ENCODE measurements around the gene KCNJ13. TPM values are rescaled to one million over a fixed set of nuclear protein-coding genes. Genes with fewer than 3 reads are reported as not detected.

The KCNJ13 gene
- total and polyA plus RNA-seq, 7 donors = 0.03 to 0.92 TPM; not detected in 5

DNA sequence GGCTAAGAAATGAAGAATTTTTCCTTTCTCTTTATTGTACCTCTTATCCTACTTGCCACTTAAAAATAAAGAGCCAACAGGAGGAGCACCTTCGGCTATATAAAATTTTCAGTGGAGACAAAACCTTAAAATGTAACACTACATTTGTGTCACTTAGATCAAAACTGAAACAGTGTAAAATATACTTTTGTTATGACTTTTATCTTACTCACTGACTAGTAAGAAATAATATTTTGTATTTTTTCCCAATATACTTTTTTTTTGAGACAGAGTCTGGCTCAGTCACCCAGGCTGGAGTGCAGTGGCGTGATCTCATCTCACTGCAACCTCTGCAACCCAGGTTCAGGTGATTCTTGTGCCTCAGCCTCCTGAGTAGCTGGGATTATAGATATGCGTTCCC is 28.3 kb downstream of the KCNJ13 start:
- WGBS, 2 donors = 94 to 95% methylated on average over 3 of the region's 3 CpGs
- Histone ChIP-seq H3K4me1 (no peaks in the 10 kb centered on the region), H3K4me3 (no peak overlapping the region), H3K27me3 (no peaks in the 10 kb centered on the region), H3K27ac (no peak overlapping the region), H3K9me3 (no peaks in the 10 kb centered on the region), H3K36me3 (peaks cover 5 to 59% (median 21%) of the 10 kb centered on the region in 4 donors)
- DNase-seq = no peak
- intact Hi-C loops (cut with DNase I) = no loop called here
- TF ChIP-seq POLR2A (IDR thresholded peaks at IDR 0.05) = no peak
- TF ChIP-seq CTCF (IDR thresholded peaks at IDR 0.05) = no peak
- no peak for TF ChIP-seq EP300 (IDR thresholded peaks at IDR 0.05)
- TF ChIP-seq POLR2AphosphoS5 (IDR thresholded peaks at IDR 0.05) = no peak

- no peak for TF ChIP-seq POLR2A (IDR thresholded peaks at IDR 0.05)
- TF ChIP-seq EP300 (IDR thresholded peaks at IDR 0.05) = no peak
- TF ChIP-seq POLR2AphosphoS5 (IDR thresholded peaks at IDR 0.05) = no peak
- no peak for TF ChIP-seq CTCF (IDR thresholded peaks at IDR 0.05)
- no peak for DNase-seq
- intact Hi-C loops (cut with DNase I) = no loop called here
- peaks cover 5 to 29% (median 19%) of the 10 kb centered on the region in 4 donors for H3K36me3 ChIP-seq
- H3K4me1 ChIP-seq = no peaks in the 10 kb centered on the region
- 36 to 59% methylated on average over 1 of the region's 1 CpG for WGBS, 2 donors
- no peaks in the 10 kb centered on the region for H3K9me3 ChIP-seq
- H3K27ac ChIP-seq = no peak overlapping the region
- H3K4me3 ChIP-seq = no peak overlapping the region
- no peaks in the 10 kb centered on the region for H3K27me3 ChIP-seq
These were observed 31.4 kb downstream of the KCNJ13 start for GRCh38 chr2:232744963-232745362.

- no peak overlapping the region for H3K4me3 ChIP-seq
- 33 to 68% methylated on average over 3 of the region's 3 CpGs for WGBS, 2 donors
- no peaks in the 10 kb centered on the region for H3K4me1 ChIP-seq
- TF ChIP-seq CTCF (IDR thresholded peaks at IDR 0.05) (no peak), POLR2AphosphoS5 (IDR thresholded peaks at IDR 0.05) (no peak), POLR2A (IDR thresholded peaks at IDR 0.05) (no peak), EP300 (IDR thresholded peaks at IDR 0.05) (no peak)
- H3K9me3 ChIP-seq = no peaks in the 10 kb centered on the region
- H3K27me3 ChIP-seq = no peaks in the 10 kb centered on the region
- DNase-seq = no peak
- peaks cover 0 to 18% (median 2%) of the 10 kb centered on the region in 4 donors for H3K36me3 ChIP-seq
- H3K27ac ChIP-seq = no peak overlapping the region
- intact Hi-C loops (cut with DNase I) = no loop called here
These were observed 34.4 kb downstream of the KCNJ13 start for GRCh38 chr2:232741972-232742371.

GRCh38 chr2:232741294-232741693 is 35.1 kb downstream of the KCNJ13 start:
- Histone ChIP-seq H3K27ac (no peak overlapping the region), H3K9me3 (no peaks in the 10 kb centered on the region), H3K4me1 (no peaks in the 10 kb centered on the region), H3K27me3 (no peaks in the 10 kb centered on the region), H3K36me3 (peaks cover 0 to 25% (median 2%) of the 10 kb centered on the region in 4 donors), H3K4me3 (no peak overlapping the region)
- TF ChIP-seq POLR2A (IDR thresholded peaks at IDR 0.05) = no peak
- TF ChIP-seq POLR2AphosphoS5 (IDR thresholded peaks at IDR 0.05) = no peak
- no peak for TF ChIP-seq EP300 (IDR thresholded peaks at IDR 0.05)
- TF ChIP-seq CTCF (IDR thresholded peaks at IDR 0.05) = no peak
- WGBS, 2 donors = 76 to 95% methylated on average over 4 of the region's 4 CpGs
- intact Hi-C loops (cut with DNase I) = no loop called here
- no peak for DNase-seq

- DNase-seq = no peak
- TF ChIP-seq POLR2AphosphoS5 (IDR thresholded peaks at IDR 0.05) = no peak
- no peak for TF ChIP-seq EP300 (IDR thresholded peaks at IDR 0.05)
- no peak for TF ChIP-seq POLR2A (IDR thresholded peaks at IDR 0.05)
- TF ChIP-seq CTCF (IDR thresholded peaks at IDR 0.05) = no peak
- Histone ChIP-seq H3K27me3 (no peaks in the 10 kb centered on the region), H3K9me3 (no peaks in the 10 kb centered on the region), H3K4me1 (peaks cover 0 to 20% (median 8%) of the 10 kb centered on the region in 4 donors), H3K36me3 (peaks cover 0 to 50% (median 0%) of the 10 kb centered on the region in 4 donors), H3K27ac (no peak overlapping the region), H3K4me3 (no peak overlapping the region)
- intact Hi-C loops (cut with DNase I) = no loop called here
- WGBS, 2 donors = 88 to 94% methylated on average over 2 of the region's 2 CpGs
These were observed 44.9 kb downstream of the KCNJ13 start for GRCh38 chr2:232731470-232731869.
